Measurements from ENCODE around the gene FOXP4.

The FOXP4 gene

DNA sequence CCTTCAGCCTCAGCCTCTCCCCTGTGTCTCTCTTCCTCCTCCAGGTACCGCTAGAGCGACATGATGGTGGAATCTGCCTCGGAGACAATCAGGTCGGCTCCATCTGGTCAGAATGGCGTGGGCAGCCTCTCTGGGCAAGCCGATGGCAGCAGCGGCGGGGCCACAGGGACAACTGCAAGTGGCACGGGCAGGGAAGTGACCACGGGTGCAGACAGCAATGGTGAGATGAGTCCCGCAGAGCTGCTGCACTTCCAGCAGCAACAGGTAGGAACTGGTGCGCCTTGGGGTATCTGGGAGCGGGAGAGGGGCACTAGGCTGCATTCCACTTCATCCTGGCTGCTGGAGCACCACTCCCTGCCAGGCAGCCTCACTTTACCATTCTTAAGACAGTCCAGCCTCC lies 19.5 kb downstream of the FOXP4 start:
- DNase-seq (ENCODE audit: low spot score) = no peak

DNA sequence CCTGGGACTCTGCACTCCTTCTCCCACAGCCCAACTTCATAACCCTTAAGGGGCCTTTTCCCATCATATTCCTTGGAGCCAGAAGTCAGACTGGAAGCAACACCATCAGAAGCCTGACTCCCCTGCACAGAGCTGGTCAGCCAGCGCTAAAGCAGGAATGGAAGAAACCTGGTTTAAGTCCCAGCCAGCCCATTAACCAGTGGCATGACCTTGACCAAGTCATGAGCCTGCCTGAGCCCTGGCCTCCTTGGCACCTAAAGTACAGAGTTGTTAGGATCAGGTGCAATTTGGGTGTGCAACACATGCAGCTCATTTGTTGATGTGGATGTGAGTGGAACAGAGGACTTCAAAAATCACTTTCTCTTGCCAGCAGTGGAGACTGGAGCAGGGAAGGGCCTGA lies 20.8 kb downstream of the FOXP4 start:
- no peak for DNase-seq (ENCODE audit: low spot score)

GRCh38 chr6:41567684-41568083 lies 21.5 kb downstream of the FOXP4 start:
- DNase-seq (ENCODE audit: low spot score) = no peak

DNA sequence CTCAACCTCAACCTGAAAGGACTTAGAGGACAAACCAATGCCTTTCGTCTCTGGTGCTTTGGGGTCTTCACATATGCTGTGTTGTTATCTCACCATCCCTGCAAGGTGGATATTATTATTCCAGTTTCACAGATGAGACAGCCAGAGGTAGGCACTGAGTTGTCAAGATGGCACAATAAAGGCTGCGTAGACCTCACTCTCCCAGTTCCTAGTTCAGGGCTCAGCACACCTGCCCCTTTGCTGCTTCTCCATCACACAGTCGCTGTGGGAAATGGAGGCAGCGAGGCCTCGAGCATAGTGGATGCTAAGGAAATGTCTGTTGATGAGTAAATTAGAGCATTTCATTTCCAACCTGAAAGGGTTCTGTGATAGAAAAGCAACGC lies 22.0 kb downstream of the FOXP4 start:
- no peak for DNase-seq (ENCODE audit: low spot score)

- DNase-seq (ENCODE audit: low spot score) = no peak
These were observed 22.6 kb downstream of the FOXP4 start for GRCh38 chr6:41568585-41569384.

GRCh38 chr6:41570259-41570615 lies 24.1 kb downstream of the FOXP4 start:
- no peak for DNase-seq (ENCODE audit: low spot score)

GRCh38 chr6:41571021-41571780 lies 25.0 kb downstream of the FOXP4 start:
- no peak for DNase-seq (ENCODE audit: low spot score)

DNA sequence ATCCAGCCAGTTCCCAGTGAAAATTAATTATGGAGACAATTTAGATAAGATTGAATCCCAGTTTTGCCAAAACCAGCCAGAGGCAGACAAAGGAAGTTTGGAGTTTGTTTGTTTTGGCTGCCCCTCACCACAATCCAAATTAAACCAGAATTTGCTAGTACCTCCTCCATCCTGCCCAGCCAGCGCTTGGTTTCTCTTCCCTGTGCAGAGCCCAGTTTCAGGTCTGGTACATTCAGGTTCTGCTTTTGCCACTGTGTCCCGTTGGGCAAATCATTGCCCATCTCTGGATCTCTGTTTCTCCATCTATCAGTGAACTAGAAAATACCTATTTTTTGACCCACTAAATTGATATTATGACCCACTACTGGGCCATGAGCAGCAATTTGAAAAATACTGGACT lies 26.4 kb downstream of the FOXP4 start:
- DNase-seq (ENCODE audit: low spot score) = no peak

DNA sequence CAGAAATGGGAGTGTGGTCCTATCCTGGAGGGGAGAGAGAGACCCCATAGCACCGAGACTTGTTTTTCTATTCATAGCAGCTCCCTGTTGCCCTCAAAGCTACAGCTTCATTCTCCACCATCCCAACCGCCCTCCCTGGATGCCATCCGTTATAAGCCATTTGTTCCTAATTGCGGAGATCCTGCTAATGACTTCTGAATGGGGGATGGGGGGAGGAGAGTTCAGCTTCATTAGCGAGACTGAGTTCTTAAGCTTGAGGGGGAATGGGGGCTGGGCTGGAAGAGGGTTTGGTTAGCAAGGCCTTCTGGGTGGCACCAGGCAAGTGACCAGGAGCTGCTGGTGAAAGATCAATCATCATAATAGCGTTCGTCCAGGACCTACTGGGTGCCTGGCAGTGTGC lies 27.1 kb downstream of the FOXP4 start:
- DNase-seq (ENCODE audit: low spot score) = no peak

- DNase-seq (ENCODE audit: low spot score) = no peak
These were observed 27.8 kb downstream of the FOXP4 start for GRCh38 chr6:41573985-41574384.

GRCh38 chr6:41575598-41575997 lies 29.4 kb downstream of the FOXP4 start:
- DNase-seq (ENCODE audit: low spot score) = no peak

DNA sequence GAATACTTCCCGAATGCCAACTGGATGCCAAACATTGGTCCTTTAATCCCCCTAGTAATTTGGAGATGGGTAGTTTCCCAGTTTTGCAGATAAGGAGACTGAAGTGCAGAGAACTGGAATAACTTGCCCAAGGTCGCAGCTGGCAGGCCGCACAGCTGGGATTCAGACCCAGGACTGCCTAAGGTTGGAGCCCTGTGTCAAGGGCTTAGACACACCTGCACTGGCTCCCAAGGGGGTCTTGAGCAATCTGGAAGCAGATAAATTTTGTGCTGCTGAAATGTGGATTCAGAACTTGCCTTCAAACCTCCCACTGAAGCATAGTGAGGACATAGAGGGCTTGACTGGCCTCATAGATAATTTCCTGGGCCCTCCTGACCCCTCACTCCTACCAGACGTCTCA lies 30.5 kb downstream of the FOXP4 start:
- no peak for DNase-seq (ENCODE audit: low spot score)

DNA sequence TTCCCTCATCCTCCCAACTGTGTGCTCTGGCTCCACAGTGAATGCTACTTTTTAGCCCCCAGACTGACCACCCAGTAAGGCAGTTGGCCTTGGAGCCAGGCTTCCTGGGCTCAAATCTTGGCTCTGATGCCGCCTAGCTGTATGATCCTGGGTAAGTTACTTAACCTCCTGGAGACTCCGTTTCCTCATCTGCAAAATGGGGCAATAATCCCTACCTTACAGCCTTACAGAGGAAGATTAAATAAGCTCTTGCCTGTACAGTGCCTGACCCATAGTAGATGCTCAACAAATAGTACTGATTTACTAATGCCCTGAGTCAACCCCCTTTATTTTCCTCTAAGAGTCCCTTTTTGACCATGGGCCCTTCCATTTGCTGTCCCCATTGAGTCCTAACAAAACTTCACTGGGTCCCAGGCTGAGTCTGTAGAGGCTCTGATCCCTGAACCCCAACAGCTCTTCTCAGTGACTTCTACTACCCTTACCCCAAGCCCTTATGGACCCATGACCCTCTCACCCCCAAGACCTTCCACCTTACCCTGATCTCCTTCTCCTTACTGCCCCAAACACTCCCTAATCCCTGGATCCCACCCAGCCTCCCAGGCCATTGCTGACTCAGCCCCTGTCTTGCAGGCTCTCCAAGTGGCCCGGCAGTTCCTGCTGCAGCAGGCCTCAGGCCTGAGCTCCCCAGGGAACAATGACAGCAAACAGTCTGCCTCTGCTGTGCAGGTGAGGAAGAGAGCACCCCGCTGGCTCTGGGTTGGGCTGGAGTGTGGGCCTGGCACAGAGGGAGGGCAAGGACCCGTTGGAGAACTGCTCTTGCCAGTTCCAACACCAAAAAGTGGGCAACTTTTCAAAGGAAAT lies 31.4 kb downstream of the FOXP4 start:
- DNase-seq (ENCODE audit: low spot score) = peak; percentile 58

DNA sequence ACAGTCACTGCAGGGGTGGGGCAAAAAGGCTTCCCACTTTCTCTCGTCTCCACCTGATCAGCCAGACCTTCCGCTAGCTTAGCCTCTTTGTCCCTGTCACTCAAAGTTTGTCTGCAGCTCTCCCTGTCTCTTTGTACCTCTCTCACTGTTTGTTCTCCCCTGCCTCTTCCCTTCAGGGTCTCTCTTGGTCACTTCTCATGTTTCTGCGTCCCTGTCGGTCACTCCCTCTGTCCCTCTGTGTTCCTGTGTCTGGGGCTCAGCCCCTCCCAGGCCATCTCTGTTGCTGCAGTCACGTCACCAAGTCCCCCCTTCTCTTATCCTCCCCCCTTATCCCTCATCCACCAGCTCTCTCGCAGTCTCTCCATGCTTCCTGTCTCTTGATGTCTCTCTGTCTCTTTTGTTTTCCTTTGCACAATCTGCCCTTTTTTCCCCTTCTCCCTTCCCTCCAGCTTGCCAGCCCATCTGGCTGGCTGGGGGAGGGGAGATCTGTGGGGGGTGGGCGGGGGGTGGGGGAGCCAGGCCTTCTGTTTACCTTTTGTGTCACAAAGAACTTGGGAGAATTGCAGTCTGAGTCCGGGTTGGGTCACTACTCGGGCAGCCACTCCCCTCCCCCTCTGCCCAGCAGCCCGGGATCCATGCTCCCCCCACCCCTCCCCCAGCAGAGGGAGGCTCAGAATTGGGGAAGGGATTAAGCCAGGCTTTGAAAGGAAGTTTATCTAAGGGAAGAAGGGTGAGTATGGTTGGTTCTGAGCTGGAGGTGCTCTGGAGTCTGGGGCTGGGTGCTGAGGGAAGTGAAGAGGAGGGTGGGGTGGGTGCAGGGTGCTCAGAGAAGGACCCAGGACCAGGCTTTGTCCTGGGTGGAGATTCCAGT lies 32.3 kb downstream of the FOXP4 start:
- peak; percentile 71 for DNase-seq (ENCODE audit: low spot score)

- no peak for DNase-seq (ENCODE audit: low spot score)
These were observed 33.0 kb downstream of the FOXP4 start for GRCh38 chr6:41579088-41579610.

DNA sequence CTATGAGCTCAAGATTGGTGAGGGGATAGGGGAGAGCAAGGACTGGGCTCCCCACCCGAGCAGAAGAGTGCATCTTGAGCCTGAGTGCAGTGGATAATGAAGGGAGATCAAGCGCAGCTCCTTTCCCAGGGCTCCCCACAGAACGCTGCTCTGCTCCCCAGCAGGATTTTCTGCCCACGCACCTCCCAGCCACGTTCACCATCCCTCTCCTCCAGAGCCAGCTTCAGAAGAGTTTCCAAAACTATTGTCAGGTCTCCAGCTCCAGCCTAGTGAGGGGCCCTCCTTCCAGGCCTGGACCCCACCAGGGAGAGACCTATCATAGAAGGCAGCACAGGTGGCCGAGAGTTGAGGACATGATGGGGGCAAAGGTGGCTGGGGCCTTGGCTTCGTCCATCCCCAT lies 34.5 kb downstream of the FOXP4 start:
- no peak for DNase-seq (ENCODE audit: low spot score)

- DNase-seq (ENCODE audit: low spot score) = no peak
These were observed 35.3 kb downstream of the FOXP4 start for GRCh38 chr6:41581381-41581991.

DNA sequence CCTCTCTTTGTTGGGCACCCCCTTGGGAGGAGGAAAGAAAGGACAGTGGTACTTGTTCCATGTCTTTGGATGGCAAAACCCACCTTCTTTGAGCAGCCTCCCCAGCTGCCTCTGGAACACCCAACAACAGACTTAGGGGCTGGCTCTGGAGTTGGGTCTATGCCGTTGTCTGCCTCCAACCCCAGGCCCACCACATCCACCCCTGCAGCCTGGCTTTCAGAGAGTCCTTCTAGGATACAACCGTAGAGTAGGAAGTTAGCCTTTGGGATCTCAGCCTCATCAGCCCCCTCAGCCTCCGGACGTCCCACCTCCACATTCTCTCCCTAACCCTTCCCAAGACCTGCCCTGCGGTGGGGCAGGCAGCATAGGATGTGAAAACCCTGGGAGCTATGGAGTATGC lies 36.4 kb downstream of the FOXP4 start:
- no peak for DNase-seq (ENCODE audit: low spot score)

DNA sequence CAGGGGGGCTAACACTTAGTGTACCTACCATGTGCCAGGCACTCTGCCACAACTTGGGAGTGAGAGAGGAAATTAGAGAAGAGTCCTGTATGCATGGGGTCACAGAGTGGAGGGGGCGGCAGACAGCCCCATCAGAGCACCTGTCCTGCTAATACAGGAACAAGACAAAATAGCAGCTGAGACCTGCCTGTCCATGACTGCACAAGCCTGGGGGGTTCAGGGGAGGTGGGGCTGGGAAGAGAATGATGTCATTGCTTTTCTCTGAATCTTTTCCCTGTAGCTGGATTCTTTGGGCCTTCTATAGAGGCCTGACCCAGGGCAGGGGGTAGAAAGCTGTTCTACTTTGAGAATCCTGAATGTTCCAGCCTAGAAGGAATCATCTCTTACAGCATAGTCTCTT lies 37.4 kb downstream of the FOXP4 start:
- DNase-seq (ENCODE audit: low spot score) = no peak

DNA sequence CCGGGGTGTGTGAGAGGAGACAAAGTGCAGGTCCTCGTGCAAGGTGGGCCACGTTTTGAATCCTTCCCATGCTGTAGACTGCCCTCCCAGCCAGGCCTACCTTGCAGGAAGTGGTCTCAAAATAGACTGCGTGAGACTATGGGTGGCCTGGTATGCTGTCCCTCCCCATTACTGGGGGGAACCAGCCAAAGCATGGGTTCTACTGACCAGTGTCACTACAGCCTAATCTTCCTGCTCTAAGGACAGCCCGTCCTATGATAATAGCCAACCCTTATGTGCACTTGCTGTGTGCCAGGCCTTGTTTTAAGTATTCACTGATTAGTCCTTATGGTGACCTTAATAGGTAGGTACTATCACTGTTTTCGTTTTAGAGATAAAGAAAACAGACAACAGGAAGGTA lies 38.0 kb downstream of the FOXP4 start:
- no peak for DNase-seq (ENCODE audit: low spot score)

- no peak for DNase-seq (ENCODE audit: low spot score)
These were observed 38.6 kb downstream of the FOXP4 start for GRCh38 chr6:41584668-41585205.

Data from D341Med (cell line).